K562 (cell line): ENCODE results near the gene SKAP1. TPM values are rescaled to one million over a fixed set of nuclear protein-coding genes. Genes with fewer than 3 reads are reported as not detected.

Experiments used
- ATAC-seq: fragments of 200-7000 bp; cut with Tn5 transposase; 3 replicates; pipeline ENCODE4 v1.9.1; 2020; ENCODE audit warnings: moderate library complexity
- BruUV-seq: library from RNA; stranded (reverse); fragments of 400-500 nt; replicated peaks from 2 replicates; lab custom pipeline; 2021; lab: Mats Ljungman, UMichigan
- CTCF ChIA-PET: fragments of 300-600 bp; formaldehyde crosslinking; extraction: SDS; loops from one replicate; lab custom pipeline; 2021; ENCODE audit warnings: low intra/inter-chr PET ratio; lab: Yijun Ruan, JAX
- POLR2A ChIA-PET: fragments of 300-600, 350-650 bp; sonication (Branson Sonifier 250); formaldehyde crosslinking; extraction: SDS; loops from one replicate; lab custom pipeline; 2021; ENCODE audit warnings: antibody characterized with exemption, inconsistent platforms; lab: Yijun Ruan, JAX
- DNase-seq, 4 experiments: peaks; one replicate each; pipeline versions ENCODE4 v3.0.0 to v3.0.0-alpha.2; 2011 to 2018; ENCODE audit warnings: low spot score in 3 of 4, mixed read lengths in 3 of 4; ENCODE audit errors: extremely low read depth in 1 of 4
- FAIRE-seq: peaks from 2 replicates; lab custom pipeline; 2011; peaks lifted over from hg19 to GRCh38; lab: Jason Lieb, UNC
- H2AFZ ChIP-seq: 2 replicates; pipeline ENCODE4 v1.6.0; 2011; ENCODE audit warnings: low read depth, low read length, control low read depth, inconsistent platforms
- H3K27ac ChIP-seq: fragments of 200-600 bp; 3 replicates; pipeline ENCODE4 v1.8.0; 2011; ENCODE audit warnings: low read depth, mild to moderate bottlenecking, control low read depth, inconsistent platforms, low read length, moderate library complexity, mixed read lengths; ENCODE audit errors: extremely low read depth
- H3K27me3 ChIP-seq, 2 experiments: fragments of 300-600 bp in 1 of 2; 2 replicates in 1 of 2; 3 replicates in 1 of 2; pipeline versions ENCODE4 v1.6.0 to v1.8.0; 2011; ENCODE audit warnings: inconsistent platforms in 2 of 2, low read length in 2 of 2, mild to moderate bottlenecking in 1 of 2, mixed read lengths in 1 of 2, moderate library complexity in 1 of 2; ENCODE audit not compliant: control insufficient read depth in 2 of 2, insufficient read depth in 2 of 2
- H3K36me3 ChIP-seq: fragments of 300-600 bp; 3 replicates; pipeline ENCODE4 v1.8.0; 2011; ENCODE audit warnings: mild to moderate bottlenecking, low read length, inconsistent platforms; ENCODE audit not compliant: control insufficient read depth, insufficient read depth
- H3K4me1 ChIP-seq, 2 experiments: fragments of 200-600 bp in 1 of 2; replicated peaks in 1 of 2; 2 replicates in 1 of 2; 3 replicates in 1 of 2; pipeline versions ENCODE4 v1.5.1 to v1.8.0; 2011; ENCODE audit warnings: inconsistent platforms in 2 of 2, low read length in 2 of 2, mild to moderate bottlenecking in 1 of 2, mixed read lengths in 1 of 2, moderate library complexity in 1 of 2; ENCODE audit not compliant: control insufficient read depth in 2 of 2, insufficient read depth in 2 of 2
- H3K4me2 ChIP-seq: 2 replicates; pipeline ENCODE4 v1.6.1; 2011; ENCODE audit warnings: low read length, control low read depth, inconsistent platforms, mixed read lengths; ENCODE audit not compliant: insufficient read depth
- H3K4me3 ChIP-seq: fragments of 200-600 bp; sonication (generic), shearing (Covaris generic); 2 replicates; pipeline ENCODE4 v1.5.1; 2016; ENCODE audit warnings: control low read depth, inconsistent platforms
- H3K79me2 ChIP-seq: fragments of 200-600 bp; 3 replicates; pipeline ENCODE4 v1.8.0; 2011; ENCODE audit warnings: low read length, inconsistent platforms; ENCODE audit not compliant: control insufficient read depth, insufficient read depth
- H3K9ac ChIP-seq, 2 experiments: 2 replicates each; pipeline versions ENCODE4 v1.6.0 to v1.6.1; 2011; ENCODE audit warnings: low read depth in 2 of 2, low read length in 2 of 2, control low read depth in 1 of 2, inconsistent platforms in 1 of 2, mild to moderate bottlenecking in 1 of 2, mixed read lengths in 1 of 2; ENCODE audit not compliant: insufficient read depth in 1 of 2
- H3K9me1 ChIP-seq: one replicate; pipeline ENCODE4 v1.6.0; 2011; ENCODE audit warnings: inconsistent platforms, mild to moderate bottlenecking, low read length, moderate library complexity; ENCODE audit not compliant: control insufficient read depth, insufficient read depth
- H3K9me3 ChIP-seq: replicated peaks from 2 replicates; pipeline ENCODE4 v1.5.1; 2011; ENCODE audit warnings: low read depth, low read length, inconsistent platforms; ENCODE audit not compliant: control insufficient read depth, insufficient read depth
- H4K20me1 ChIP-seq: replicated peaks from 2 replicates; pipeline ENCODE4 v1.6.1; 2011; ENCODE audit warnings: low read length, inconsistent platforms, mixed read lengths; ENCODE audit not compliant: control insufficient read depth, insufficient read depth
- ARID1B ChIP-seq: fragments of 450-650 bp; IDR thresholded peaks from 2 replicates; pipeline ENCODE4 v1.6.1; 2016; ENCODE audit warnings: antibody characterized with exemption, mild to moderate bottlenecking, inconsistent platforms
- CBFA2T3 ChIP-seq: fragments of 450-650 bp; IDR thresholded peaks from 2 replicates; pipeline ENCODE4 v1.6.1; 2017
- CHD1 ChIP-seq: fragments of 200-600 bp; sonication (generic); IDR thresholded peaks from one replicate; pipeline ENCODE4 v1.6.1; 2012; ENCODE audit warnings: mild to moderate bottlenecking, moderate library complexity, low read length, inconsistent platforms
- CREB1 ChIP-seq, 2 experiments: sonication (generic) in 1 of 2; formaldehyde crosslinking in 1 of 2; IDR thresholded peaks; 2 replicates each; pipeline versions ENCODE4 v1.6.1 to v1.8.0; 2012 to 2022; ENCODE audit warnings: inconsistent platforms in 1 of 2, mild to moderate bottlenecking in 1 of 2, missing genetic modification reagents in 1 of 2, moderate library complexity in 1 of 2
- E2F3 ChIP-seq: fragments of 250-450 bp; sonication (Bioruptor Pico); IDR thresholded peaks from 2 replicates; pipeline ENCODE4 v1.4.0; 2020; ENCODE audit warnings: mild to moderate bottlenecking
- KDM5B ChIP-seq: fragments of 200-600 bp; sonication (generic); IDR thresholded peaks from 2 replicates; pipeline ENCODE4 v1.6.1; 2012; ENCODE audit warnings: low read depth, mild to moderate bottlenecking, moderate library complexity, low read length, control low read depth, inconsistent platforms; ENCODE audit not compliant: insufficient replicate concordance
- LCOR ChIP-seq: sonication (generic); formaldehyde crosslinking; IDR thresholded peaks from 2 replicates; pipeline ENCODE4 v1.8.0; 2022; ENCODE audit warnings: mild to moderate bottlenecking, missing genetic modification reagents
- MCM5 ChIP-seq: fragments of 450-650 bp; IDR thresholded peaks from 2 replicates; pipeline ENCODE4 v1.6.1; 2016; ENCODE audit warnings: low read depth
- NFATC3 ChIP-seq: fragments of 450-650 bp; IDR thresholded peaks from 2 replicates; pipeline ENCODE4 v1.6.1; 2017; ENCODE audit warnings: mild to moderate bottlenecking
- NR2C1 ChIP-seq, 2 experiments: fragments of 450-650 bp; IDR thresholded peaks; 2 replicates each; pipeline ENCODE4 v1.6.1; 2017; ENCODE audit warnings: mild to moderate bottlenecking in 2 of 2, antibody characterized with exemption in 1 of 2, inconsistent platforms in 1 of 2, missing compliant biosample characterization in 1 of 2, missing genetic modification characterization in 1 of 2
- RBM14 ChIP-seq: fragments of 200-400 bp; formaldehyde crosslinking; IDR thresholded peaks from 2 replicates; pipeline ENCODE4 v1.6.1; 2018; ENCODE audit warnings: low read depth, mild to moderate bottlenecking, low read length, moderate library complexity, borderline replicate concordance; ENCODE audit not compliant: insufficient read depth
- RREB1 ChIP-seq: fragments of 250-450 bp; sonication (Bioruptor Pico); IDR thresholded peaks from 2 replicates; pipeline ENCODE4 v1.4.0; 2020
- TEAD1 ChIP-seq, 2 experiments: fragments of 450-650 bp in 1 of 2; sonication (generic) in 1 of 2; formaldehyde crosslinking; IDR thresholded peaks; 2 replicates each; pipeline versions ENCODE4 v1.4.0 to v1.8.0; 2020 to 2022; ENCODE audit warnings: mild to moderate bottlenecking in 2 of 2, missing genetic modification reagents in 1 of 2
- TEAD4 ChIP-seq, 2 experiments: sonication (generic) in 1 of 2; formaldehyde crosslinking in 1 of 2; IDR thresholded peaks; 2 replicates each; pipeline versions ENCODE4 v1.6.1 to v1.8.0; 2012 to 2022; ENCODE audit warnings: borderline replicate concordance in 1 of 2, inconsistent platforms in 1 of 2, low read length in 1 of 2, mild to moderate bottlenecking in 1 of 2, missing genetic modification reagents in 1 of 2
- TSC22D4 ChIP-seq: fragments of 450-650 bp; IDR thresholded peaks from 2 replicates; pipeline ENCODE4 v1.6.1; 2016; ENCODE audit warnings: missing genetic modification characterization, missing biosample characterization, control low read depth
- ZNF507 ChIP-seq: conservative IDR thresholded peaks from 2 replicates; pipeline ENCODE4 v1.6.1; 2017; ENCODE audit warnings: missing genetic modification characterization, missing compliant biosample characterization
- ZNF707 ChIP-seq: fragments of 250-450 bp; sonication (Bioruptor Pico); conservative IDR thresholded peaks from 2 replicates; pipeline ENCODE4 v1.8.0; 2022; ENCODE audit warnings: inconsistent platforms, mild to moderate bottlenecking, moderate library complexity
- WGBS: fragments of 100-300 bp; shearing (Covaris generic); methylation state at CpG from one replicate; pipeline ENCODE4 v1.1.6; 2016; ENCODE audit warnings: low coverage, mixed read lengths; ENCODE audit not compliant: insufficient coverage; ENCODE audit errors: missing lambda C conversion rate; 5-methylcytosine and 5-hydroxymethylcytosine counted together
- in situ Hi-C: fragments of 300-500 bp; cut with MboI; formaldehyde crosslinking; loops from 4 replicates; pipeline ENCODE4 v1.15.0; 2018; ENCODE audit warnings: inconsistent platforms, mixed read lengths
- intact Hi-C: fragments of 100-400 bp; cut with micrococcal nuclease; formaldehyde crosslinking; loops from 2 replicates; pipeline ENCODE4 v1.14.2; 2022
- polyA plus RNA-seq, 8 experiments: library from polyadenylated mRNA; depleted of rRNA in 4 of 8; stranded (reverse) in 5 of 8; unstranded in 3 of 8; fragments of >200 nt; fragmentation: Nextera tagmentation in 2 of 8; fragmentation: Illumina TruSeq in 1 of 8; extraction: Ambion mirVana in 2 of 8; extraction: Trizol in 1 of 8; gene quantifications; 2 replicates each; pipeline versions ENCODE4 v1.2.1 to v1.2.3, GENCODE V29; 2011 to 2014; ENCODE audit warnings: inconsistent platforms in 1 of 8, missing spikeins in 1 of 8
- total RNA-seq, 7 experiments: library from RNA; depleted of rRNA in 6 of 7; stranded (reverse); fragments of >200 nt in 6 of 7; fragmentation: Illumina TruSeq in 2 of 7; extraction: Trizol in 2 of 7; gene quantifications; 2 replicates each; pipeline versions ENCODE4 v1.2.1 to v1.2.3, GENCODE V29; 2011 to 2021; ENCODE audit warnings: low replicate concordance in 1 of 7

The SKAP1 gene
- total and polyA plus RNA-seq, 9 of the 15 experiments (the other 6 are each of a cell fraction or from before 2014, with no cell fraction given), result 0.06 to 0.80 (median 0.10) TPM; not detected in 4

- TF ChIP-seq MCM5, result no peak
- TF ChIP-seq RREB1, result no peak
- TF ChIP-seq CHD1, result no peak
- TF ChIP-seq TSC22D4, result no peak
- TF ChIP-seq E2F3 (CRISPR knock-in tag), result no peak
- TF ChIP-seq NFATC3, result no peak
Measured at GRCh38 chr17:48253975-48254374, 176.0 kb downstream of the SKAP1 start (continued).

- in situ Hi-C loops, result no loop called here
- ATAC-seq, result no peak; the same call in 2 of the 3 replicates
- WGBS, result 4% methylated on average over 3 of the region's 3 CpGs
- TF ChIP-seq ARID1B (peak; percentile 51), TEAD1 (CRISPR knock-in tag; IDR thresholded peaks at IDR 0.05) (no peak), TEAD4 (IDR thresholded peaks at IDR 0.05; ENCODE audit: low read length) (peak; percentile 42; the same call in 1 of the 2 replicates), TEAD4 (CRISPR knock-in tag; IDR thresholded peaks at IDR 0.05; ENCODE audit: borderline replicate concordance) (no peak), NR2C1 (IDR thresholded peaks at IDR 0.05) (no peak), NR2C1 (tag; IDR thresholded peaks at IDR 0.05) (no peak), ZNF507 (tag) (no peak), LCOR (no peak), RBM14 (no peak), KDM5B (no peak), CREB1 (IDR thresholded peaks at IDR 0.05) (no peak), CREB1 (CRISPR knock-in tag; IDR thresholded peaks at IDR 0.05) (no peak), CBFA2T3 (peak; percentile 50; the same call in 1 of the 2 replicates), ZNF707 (no peak)
Measured at GRCh38 chr17:48251950-48252349, 178.1 kb downstream of the SKAP1 start.

More at GRCh38 chr17:48251950-48252349, 178.1 kb downstream of the SKAP1 start:
- Histone ChIP-seq H3K4me1 (peaks cover 0 to 17% of the 10 kb centered on the region in 2 experiments; a peak in 4 of 5 replicates), H3K4me2 (no peak overlapping the region), H3K9me1 (no peaks in the 10 kb centered on the region), H3K9ac (no peak overlapping the region), H4K20me1 (no peaks in the 10 kb centered on the region), H3K9me3 (no peaks in the 10 kb centered on the region), H3K27me3 (no peaks in the 10 kb centered on the region), H2AFZ (no peak overlapping the region), H3K79me2 (no peaks in the 10 kb centered on the region), H3K36me3 (no peaks in the 10 kb centered on the region), H3K27ac (no peak overlapping the region), H3K4me3 (no peak overlapping the region)
- no TSS peak for BruUV-seq
- no peak for FAIRE-seq
- intact Hi-C loops, result loop anchor here (10.0 kb wide), 1 partner anchor 227 kb away; no protein-coding TSS in a partner anchor
- DNase-seq, result no peak
- ChIA-PET POLR2A (interaction anchor here (0.9 kb wide), 1 partner anchor 38 kb away, joined by 3 read pairs; no protein-coding TSS in a partner anchor), CTCF (no interaction called here)
